HepG2 (cell line): Measurements from ENCODE around the gene SBNO2. TPM values are rescaled to one million over a fixed set of nuclear protein-coding genes. Genes with fewer than 3 reads are reported as not detected.
A peak's percentile ranks its signal among the peaks of the same experiment; 100 is the strongest.

Experiments
- ASH2L ChIP-seq: fragments of 300-600, 200-600 bp; sonication (generic); IDR thresholded peaks from 2 replicates; pipeline ENCODE4 v1.7.0; 2017; ENCODE audit warnings: low read depth, mild to moderate bottlenecking, moderate library complexity, mixed read lengths, low read length; ENCODE audit not compliant: insufficient read length
- BHLHE40 ChIP-seq: IDR thresholded peaks from 2 replicates; pipeline ENCODE4 v1.6.1; 2011; ENCODE audit warnings: low read length, improper control_type of control experiment
- CEBPG ChIP-seq: IDR thresholded peaks from 2 replicates; pipeline ENCODE4 v1.6.1; 2016
- CREM ChIP-seq, 2 experiments: sonication (generic) in 1 of 2; formaldehyde crosslinking in 1 of 2; IDR thresholded peaks; 2 replicates each; pipeline versions ENCODE4 v1.4.0 to v1.6.1; 2016 to 2020; ENCODE audit warnings: antibody characterized with exemption in 1 of 2, mild to moderate bottlenecking in 1 of 2, missing genetic modification reagents in 1 of 2
- FOXA1 ChIP-seq, 2 experiments: fragments of 450-650 bp in 1 of 2; sonication (generic) in 1 of 2; formaldehyde crosslinking in 1 of 2; IDR thresholded peaks; 2 replicates each; pipeline versions ENCODE4 v1.4.0 to v1.6.1; 2016 to 2020; ENCODE audit warnings: missing genetic modification reagents in 1 of 2
- FOXK1 ChIP-seq: sonication (generic); formaldehyde crosslinking; IDR thresholded peaks from 2 replicates; pipeline ENCODE4 v1.4.0; 2020; ENCODE audit warnings: low read depth, missing genetic modification reagents, borderline replicate concordance
- HINFP ChIP-seq: sonication (generic); formaldehyde crosslinking; IDR thresholded peaks from 2 replicates; pipeline ENCODE4 v1.4.0; 2020; ENCODE audit warnings: low read depth, mild to moderate bottlenecking, missing genetic modification reagents
- KLF15 ChIP-seq: sonication (generic); formaldehyde crosslinking; IDR thresholded peaks from 2 replicates; pipeline ENCODE4 v1.8.1; 2023; ENCODE audit warnings: borderline replicate concordance, mild to moderate bottlenecking, inconsistent platforms, missing genetic modification reagents, mixed read lengths
- NAIF1 ChIP-seq: sonication (generic); formaldehyde crosslinking; IDR thresholded peaks from 2 replicates; pipeline ENCODE4 v1.5.0; 2020; ENCODE audit warnings: mild to moderate bottlenecking, missing genetic modification reagents, borderline replicate concordance
- NKX3-1 ChIP-seq: sonication (generic); formaldehyde crosslinking; IDR thresholded peaks from 2 replicates; pipeline ENCODE4 v1.5.0; 2020; ENCODE audit warnings: missing genetic modification reagents
- POLR2A ChIP-seq, 2 experiments: IDR thresholded peaks; 2 replicates each; pipeline ENCODE4 v1.6.1; 2011; ENCODE audit warnings: low read depth in 2 of 2, low read length in 2 of 2, mild to moderate bottlenecking in 1 of 2, moderate library complexity in 1 of 2; ENCODE audit not compliant: insufficient read depth in 1 of 2
- RBAK ChIP-seq: sonication (generic); formaldehyde crosslinking; IDR thresholded peaks from 2 replicates; pipeline ENCODE4 v1.5.1; 2020; ENCODE audit warnings: mild to moderate bottlenecking, missing genetic modification reagents
- RCOR2 ChIP-seq: IDR thresholded peaks from 2 replicates; pipeline ENCODE4 v1.6.1; 2016; ENCODE audit warnings: missing biosample characterization, missing genetic modification reagents
- RFX1 ChIP-seq: fragments of 450-650 bp; IDR thresholded peaks from 2 replicates; pipeline ENCODE4 v1.6.1; 2017
- SIX1 ChIP-seq: sonication (generic); formaldehyde crosslinking; IDR thresholded peaks from 2 replicates; pipeline ENCODE4 v1.4.0; 2020; ENCODE audit warnings: missing genetic modification reagents, borderline replicate concordance
- SMAD3 ChIP-seq: sonication (generic); formaldehyde crosslinking; IDR thresholded peaks from 2 replicates; pipeline ENCODE4 v1.4.0; 2020; ENCODE audit warnings: missing genetic modification reagents
- TBL1XR1 ChIP-seq: fragments of 150-350 bp; IDR thresholded peaks from 2 replicates; pipeline ENCODE4 v1.6.1; 2014; ENCODE audit warnings: borderline replicate concordance, low read length; ENCODE audit not compliant: partially characterized antibody
- TFE3 ChIP-seq: IDR thresholded peaks from 2 replicates; pipeline ENCODE4 v1.6.1; 2016
- ZBTB26 ChIP-seq: IDR thresholded peaks from 2 replicates; pipeline ENCODE4 v1.6.1; 2016; ENCODE audit warnings: missing compliant biosample characterization, missing genetic modification reagents, borderline replicate concordance
- ZBTB46 ChIP-seq: sonication (generic); formaldehyde crosslinking; IDR thresholded peaks from 2 replicates; pipeline ENCODE4 v1.4.0; 2020; ENCODE audit warnings: mild to moderate bottlenecking, missing genetic modification reagents, borderline replicate concordance
- ZKSCAN5 ChIP-seq: sonication (generic); formaldehyde crosslinking; IDR thresholded peaks from 2 replicates; pipeline ENCODE4 v1.5.1; 2020; ENCODE audit warnings: mild to moderate bottlenecking, missing genetic modification reagents
- ZNF326 ChIP-seq: sonication (generic); formaldehyde crosslinking; IDR thresholded peaks from 2 replicates; pipeline ENCODE4 v1.4.0; 2020; ENCODE audit warnings: missing genetic modification reagents, borderline replicate concordance
- ZNF329 ChIP-seq: sonication (generic); formaldehyde crosslinking; IDR thresholded peaks from 2 replicates; pipeline ENCODE4 v1.9.0; 2021; ENCODE audit warnings: low read depth, mild to moderate bottlenecking, missing genetic modification reagents
- ZNF383 ChIP-seq: sonication (generic); formaldehyde crosslinking; IDR thresholded peaks from 2 replicates; pipeline ENCODE4 v1.4.0; 2020; ENCODE audit warnings: missing genetic modification reagents, mild to moderate bottlenecking, borderline replicate concordance
- ZNF577 ChIP-seq: sonication (generic); formaldehyde crosslinking; IDR thresholded peaks from 2 replicates; pipeline ENCODE4 v1.4.0; 2020; ENCODE audit warnings: mild to moderate bottlenecking, low read depth, missing genetic modification reagents, borderline replicate concordance
- ZNF674 ChIP-seq: sonication (generic); formaldehyde crosslinking; IDR thresholded peaks from 2 replicates; pipeline ENCODE4 v1.5.0; 2020; ENCODE audit warnings: low read depth, mild to moderate bottlenecking, missing genetic modification reagents
- polyA plus RNA-seq, 8 experiments: library from polyadenylated mRNA; depleted of rRNA in 3 of 8; stranded (reverse) in 7 of 8; unstranded in 1 of 8; fragments of >200 nt; fragmentation: Illumina TruSeq in 4 of 8; extraction: Trizol in 4 of 8; gene quantifications; 2 replicates each; pipeline versions ENCODE4 v1.2.1 to v1.2.3, GENCODE V29; 2011 to 2016; ENCODE audit warnings: low read depth in 4 of 8, missing spikeins in 1 of 8, mixed read lengths in 1 of 8; ENCODE audit not compliant: insufficient read depth in 1 of 8
- total RNA-seq, 5 experiments: library from RNA; depleted of rRNA; stranded (reverse); fragments of >200 nt; fragmentation: Illumina TruSeq; extraction: Trizol; gene quantifications; 2 replicates each; pipeline ENCODE4 v1.2.3, GENCODE V29; 2016; ENCODE audit warnings: low read depth in 1 of 5

The SBNO2 gene
- total and polyA plus RNA-seq, 2 of the 13 experiments (the other 11 are each of a cell fraction or from before 2014, with no cell fraction given): 8.6 to 10.4 TPM

GRCh38 chr19:1097810-1098176 lies 76.3 kb downstream of the SBNO2 start (continued):
- TF ChIP-seq TFE3 (0 out of 2 replicates have a peak, but pooled peaks have one; percentile 33), FOXA1 (IDR thresholded peaks at IDR 0.05) (no peak), FOXA1 (CRISPR knock-in tag; IDR thresholded peaks at IDR 0.05) (peak; percentile 59), RCOR2 (CRISPR knock-in tag) (peak; percentile 73), TBL1XR1 (peak; percentile 22), BHLHE40 (peak; percentile 33; the same call in 1 of the 2 replicates), ZBTB26 (peak; percentile 91; the same call in 1 of the 2 replicates), CREM (IDR thresholded peaks at IDR 0.05) (0 out of 2 replicates have a peak, but pooled peaks have one; percentile 10), CREM (CRISPR knock-in tag; IDR thresholded peaks at IDR 0.05) (no peak), FOXK1 (CRISPR knock-in tag) (peak; percentile 60; the same call in 1 of the 2 replicates), RBAK (CRISPR knock-in tag) (no peak), POLR2A (IDR thresholded peaks at IDR 0.05; ENCODE audit: insufficient read depth in 1 of 2, low read depth in 2 of 2, low read length in 2 of 2) (no peak), HINFP (CRISPR knock-in tag) (no peak), ZNF674 (CRISPR knock-in tag) (no peak), ASH2L (no peak), SMAD3 (peak; percentile 60; the same call in 1 of the 2 replicates), ZNF326 (CRISPR knock-in tag) (no peak), ZNF329 (CRISPR knock-in tag) (peak; percentile 54; the same call in 1 of the 2 replicates), NKX3-1 (CRISPR knock-in tag) (no peak), ZNF577 (CRISPR knock-in tag) (no peak), KLF15 (CRISPR knock-in tag) (no peak), ZKSCAN5 (CRISPR knock-in tag) (no peak), NAIF1 (CRISPR knock-in tag) (peak; percentile 78; the same call in 1 of the 2 replicates), CEBPG (peak; percentile 98), ZBTB46 (no peak), RFX1 (peak; percentile 63), ZNF383 (CRISPR knock-in tag) (no peak), SIX1 (peak; percentile 44; the same call in 1 of the 2 replicates)
